ENCODE results near the gene RYR1.

DNA sequence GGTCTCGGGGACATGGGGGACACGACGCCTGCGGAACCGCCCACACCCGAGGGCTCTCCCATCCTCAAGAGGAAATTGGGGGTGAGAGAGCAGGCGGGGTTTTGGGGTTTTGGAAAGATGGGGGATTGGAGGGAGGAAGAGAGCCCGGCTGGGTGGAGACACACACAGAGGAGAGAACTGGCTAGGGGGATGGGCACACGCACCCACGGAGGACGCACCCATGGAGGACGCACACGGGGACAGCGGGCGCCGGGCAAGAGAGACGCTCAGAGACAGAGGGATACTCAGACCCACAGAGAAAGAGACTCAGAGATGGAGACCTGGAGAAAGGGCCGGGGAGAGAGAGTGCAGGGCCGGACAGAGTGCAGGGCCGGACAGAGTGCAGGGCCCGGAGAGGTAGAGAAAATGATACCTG lies 132.2 kb downstream of the RYR1 start:
- no peak for TF ChIP-seq CTCF (IDR thresholded peaks at IDR 0.05)
- TF ChIP-seq EP300 (IDR thresholded peaks at IDR 0.05) = no peak
- no peak for TF ChIP-seq POLR2AphosphoS5 (IDR thresholded peaks at IDR 0.05)
